A549 (cell line): Measurements from ENCODE around the gene SPACA6. TPM values are rescaled to one million over a fixed set of nuclear protein-coding genes. Genes with fewer than 3 reads are reported as not detected.

Source experiments
- ATAC-seq, 2 experiments: fragments of 200-7000 bp in 1 of 2; fragments of >200 bp in 1 of 2; cut with Nextera tagmentation in 1 of 2; cut with Tn5 transposase in 1 of 2; 3 replicates each; pipeline versions ENCODE4 v1.8.0 to v1.9.1; 2018 to 2020; ENCODE audit warnings: mild to moderate bottlenecking in 1 of 2, moderate library complexity in 1 of 2
- CTCF ChIA-PET: fragments of 300-600 bp; sonication (Branson Sonifier 250); formaldehyde crosslinking; extraction: SDS; loops from one replicate; lab custom pipeline; 2021; ENCODE audit warnings: antibody characterized with exemption, inconsistent platforms; lab: Yijun Ruan, JAX
- POLR2A ChIA-PET: fragments of 350-600 bp; formaldehyde crosslinking; extraction: SDS; loops from one replicate; lab custom pipeline; 2021; ENCODE audit warnings: antibody characterized with exemption, inconsistent platforms; lab: Yijun Ruan, JAX
- DNase-seq, 2 experiments: peaks; one replicate each; pipeline versions ENCODE4 v3.0.0 to v3.0.0-alpha.2; 2011 to 2016; ENCODE audit warnings: low read depth in 1 of 2, low spot score in 1 of 2
- FAIRE-seq: peaks from 2 replicates; lab custom pipeline; 2011; peaks lifted over from hg19 to GRCh38; lab: Jason Lieb, UNC
- H3K27ac ChIP-seq, 2 experiments: fragments of >200 bp; sonication (Bioruptor Twin); formaldehyde crosslinking; 3 replicates each; pipeline ENCODE4 v1.5.1; 2016 to 2017
- H3K4me1 ChIP-seq: fragments of >200 bp; sonication (Bioruptor Twin); formaldehyde crosslinking; 3 replicates; pipeline ENCODE4 v1.6.1; 2016
- H3K4me2 ChIP-seq: fragments of >200 bp; sonication (Bioruptor Twin); formaldehyde crosslinking; 3 replicates; pipeline ENCODE4 v1.6.1; 2016
- H3K4me3 ChIP-seq: fragments of >200 bp; sonication (Bioruptor Twin); formaldehyde crosslinking; 3 replicates; pipeline ENCODE4 v1.5.1; 2016
- H3K9me3 ChIP-seq: fragments of >200 bp; sonication (Bioruptor Twin); formaldehyde crosslinking; 3 replicates; pipeline ENCODE4 v1.6.1; 2016
- BHLHE40 ChIP-seq: IDR thresholded peaks from 2 replicates; pipeline ENCODE4 v1.6.1; 2012; ENCODE audit warnings: low read depth, low read length, inconsistent platforms
- CBX2 ChIP-seq: fragments of 200-600 bp; sonication (generic); IDR thresholded peaks from 2 replicates; pipeline ENCODE4 v1.6.1; 2016; ENCODE audit warnings: low read depth, mild to moderate bottlenecking, borderline replicate concordance
- CBX8 ChIP-seq: fragments of 200-600 bp; sonication (generic); IDR thresholded peaks from 2 replicates; pipeline ENCODE4 v1.6.1; 2016
- CEBPB ChIP-seq, 2 experiments: fragments of >200 bp in 1 of 2; sonication (Bioruptor Twin) in 1 of 2; formaldehyde crosslinking in 1 of 2; IDR thresholded peaks; 2 replicates each; pipeline ENCODE4 v1.6.1; 2012 to 2016
- CHD4 ChIP-seq: fragments of 200-600 bp; sonication (generic); IDR thresholded peaks from 2 replicates; pipeline ENCODE4 v1.6.1; 2016; ENCODE audit warnings: antibody characterized with exemption, mild to moderate bottlenecking, borderline replicate concordance
- EHF ChIP-seq: fragments of 250-450 bp; sonication (Bioruptor Pico); IDR thresholded peaks from 2 replicates; pipeline ENCODE4 v1.5.0; 2020; ENCODE audit warnings: mild to moderate bottlenecking
- EHMT2 ChIP-seq: fragments of 200-600 bp; sonication (generic); IDR thresholded peaks from 2 replicates; pipeline ENCODE4 v1.6.1; 2016; ENCODE audit warnings: antibody characterized with exemption, low read depth, mild to moderate bottlenecking, moderate library complexity
- FOSL2 ChIP-seq, 2 experiments: fragments of 450-650 bp in 1 of 2; fragments of >200 bp in 1 of 2; sonication (Bioruptor Twin) in 1 of 2; formaldehyde crosslinking; IDR thresholded peaks; 2 replicates each; pipeline versions ENCODE4 v1.5.0 to v1.6.1; 2016 to 2020; ENCODE audit warnings: mild to moderate bottlenecking in 1 of 2, moderate library complexity in 1 of 2
- GATA3 ChIP-seq: IDR thresholded peaks from 2 replicates; pipeline ENCODE4 v1.6.1; 2012; ENCODE audit warnings: borderline replicate concordance
- HOXA7 ChIP-seq: fragments of 250-450 bp; sonication (Bioruptor Pico); IDR thresholded peaks from 2 replicates; pipeline ENCODE4 v1.5.0; 2020; ENCODE audit warnings: mild to moderate bottlenecking, moderate library complexity
- HOXB5 ChIP-seq: fragments of 250-450 bp; sonication (Bioruptor Pico); IDR thresholded peaks from 2 replicates; pipeline ENCODE4 v1.5.0; 2020; ENCODE audit warnings: mild to moderate bottlenecking, moderate library complexity
- JUN ChIP-seq, 2 experiments: fragments of >200 bp; sonication (Bioruptor Twin); formaldehyde crosslinking; IDR thresholded peaks; 2 replicates in 1 of 2; 3 replicates in 1 of 2; pipeline ENCODE4 v1.6.1; 2016 to 2017
- JUNB ChIP-seq: fragments of >200 bp; sonication (Bioruptor Twin); formaldehyde crosslinking; IDR thresholded peaks from 2 replicates; pipeline ENCODE4 v1.6.1; 2016
- KDM5A ChIP-seq: fragments of 200-600 bp; sonication (generic); IDR thresholded peaks from 2 replicates; pipeline ENCODE4 v1.6.1; 2016; ENCODE audit warnings: antibody characterized with exemption, mild to moderate bottlenecking
- MAFK ChIP-seq: fragments of 450-650 bp; IDR thresholded peaks from 2 replicates; pipeline ENCODE4 v1.6.1; 2014; ENCODE audit not compliant: partially characterized antibody
- MYC ChIP-seq: IDR thresholded peaks from 2 replicates; pipeline ENCODE4 v1.6.1; 2012; ENCODE audit warnings: mild to moderate bottlenecking, inconsistent platforms, low read length, improper control_type of control experiment, borderline replicate concordance
- NFE2L2 ChIP-seq: fragments of 150-350 bp; conservative IDR thresholded peaks from 2 replicates; pipeline ENCODE4 v1.6.1; 2014; ENCODE audit warnings: low read length
- PHF8 ChIP-seq: fragments of 200-600 bp; sonication (generic); IDR thresholded peaks from 2 replicates; pipeline ENCODE4 v1.6.1; 2016; ENCODE audit warnings: low read depth, mild to moderate bottlenecking, antibody characterized with exemption, moderate library complexity, borderline replicate concordance
- RCOR1 ChIP-seq: fragments of 150-350 bp; IDR thresholded peaks from 2 replicates; pipeline ENCODE4 v1.6.1; 2014; ENCODE audit warnings: antibody characterized with exemption, low read length, low read depth
- SREBF2 ChIP-seq: fragments of 450-650 bp; IDR thresholded peaks from 2 replicates; pipeline ENCODE4 v1.6.1; 2014; ENCODE audit warnings: mild to moderate bottlenecking, moderate library complexity
- TP53 ChIP-seq: fragments of 250-450 bp; sonication (Bioruptor Pico); IDR thresholded peaks from 2 replicates; pipeline ENCODE4 v1.5.0; 2021; ENCODE audit warnings: mild to moderate bottlenecking, moderate library complexity
- ZC3H11A ChIP-seq: fragments of 450-650 bp; IDR thresholded peaks from 2 replicates; pipeline ENCODE4 v1.6.1; 2014; ENCODE audit warnings: antibody characterized with exemption, mild to moderate bottlenecking
- ZFP36 ChIP-seq: fragments of 450-650 bp; IDR thresholded peaks from 2 replicates; pipeline ENCODE4 v1.6.1; 2014; ENCODE audit warnings: borderline replicate concordance; ENCODE audit not compliant: partially characterized antibody
- ZNF302 ChIP-seq: fragments of 250-450 bp; sonication (Bioruptor Pico); IDR thresholded peaks from 2 replicates; pipeline ENCODE4 v1.9.0; 2021; ENCODE audit warnings: inconsistent platforms, mild to moderate bottlenecking, moderate library complexity
- whole genome bisulfite sequencing: methylation state at CpG from one replicate; pipeline ENCODE4 v1.1.6; 2017; ENCODE audit errors: missing lambda C conversion rate; 5-methylcytosine and 5-hydroxymethylcytosine counted together
- polyA plus RNA-seq, 4 experiments: library from polyadenylated mRNA; depleted of rRNA in 3 of 4; stranded (reverse); fragments of >200 nt; fragmentation: RNase III in 1 of 4; extraction: RNeasy Plus Mini Kit Qiagen cat#74134 plus additional on column Dnase treatment in 1 of 4; gene quantifications; 2 replicates in 3 of 4; 3 replicates in 1 of 4; pipeline ENCODE4 v1.2.3, GENCODE V29; 2011 to 2017
- TF ChIP-seq, protein P1 (sequence below): fragments of 450-650 bp; IDR thresholded peaks from 2 replicates; pipeline ENCODE4 v1.6.1; 2014; ENCODE audit warnings: antibody characterized with exemption

The SPACA6 gene
- polyA plus RNA-seq, 2 of the 4 experiments (the other 2 are of a cell fraction), result 9.5 to 36.4 TPM

DNA sequence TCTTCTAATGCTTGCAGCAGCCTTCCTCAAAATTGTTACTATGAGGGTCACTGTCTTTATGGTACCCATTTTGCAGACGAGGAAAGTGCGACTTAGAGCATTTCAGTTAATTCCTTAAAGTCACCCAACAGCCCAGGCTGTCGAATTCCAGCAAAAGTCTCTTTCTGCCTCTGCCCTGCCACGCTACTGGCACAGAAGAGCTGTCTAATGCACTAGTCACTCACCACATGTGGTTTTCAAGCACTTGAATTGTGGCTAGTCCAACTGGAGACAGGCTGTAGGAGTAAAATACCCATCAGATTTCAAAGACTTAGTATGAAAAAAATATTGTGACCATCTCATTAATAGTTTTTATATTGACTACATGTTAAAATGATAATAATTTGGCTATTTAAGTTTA is 56.8 kb downstream of the SPACA6 start:
- TF ChIP-seq, protein P1, sequence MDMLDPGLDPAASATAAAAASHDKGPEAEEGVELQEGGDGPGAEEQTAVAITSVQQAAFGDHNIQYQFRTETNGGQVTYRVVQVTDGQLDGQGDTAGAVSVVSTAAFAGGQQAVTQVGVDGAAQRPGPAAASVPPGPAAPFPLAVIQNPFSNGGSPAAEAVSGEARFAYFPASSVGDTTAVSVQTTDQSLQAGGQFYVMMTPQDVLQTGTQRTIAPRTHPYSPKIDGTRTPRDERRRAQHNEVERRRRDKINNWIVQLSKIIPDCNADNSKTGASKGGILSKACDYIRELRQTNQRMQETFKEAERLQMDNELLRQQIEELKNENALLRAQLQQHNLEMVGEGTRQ, result no peak
- TF ChIP-seq ZFP36, result no peak
- TF ChIP-seq MYC, result no peak
- TF ChIP-seq CEBPB (IDR thresholded peaks at IDR 0.05), result no peak
- no peak for TF ChIP-seq EHMT2
- no peak for TF ChIP-seq BHLHE40
- TF ChIP-seq JUN (IDR thresholded peaks at IDR 0.05), result no peak
- TF ChIP-seq CHD4, result no peak
- no peak for TF ChIP-seq ZNF302 (CRISPR knock-in tag)
- TF ChIP-seq RCOR1, result no peak
- no peak for TF ChIP-seq GATA3
- no peak for TF ChIP-seq KDM5A
- TF ChIP-seq EHF, result no peak
- TF ChIP-seq HOXA7, result no peak
- TF ChIP-seq NFE2L2, result no peak
- TF ChIP-seq ZC3H11A, result no peak

DNA sequence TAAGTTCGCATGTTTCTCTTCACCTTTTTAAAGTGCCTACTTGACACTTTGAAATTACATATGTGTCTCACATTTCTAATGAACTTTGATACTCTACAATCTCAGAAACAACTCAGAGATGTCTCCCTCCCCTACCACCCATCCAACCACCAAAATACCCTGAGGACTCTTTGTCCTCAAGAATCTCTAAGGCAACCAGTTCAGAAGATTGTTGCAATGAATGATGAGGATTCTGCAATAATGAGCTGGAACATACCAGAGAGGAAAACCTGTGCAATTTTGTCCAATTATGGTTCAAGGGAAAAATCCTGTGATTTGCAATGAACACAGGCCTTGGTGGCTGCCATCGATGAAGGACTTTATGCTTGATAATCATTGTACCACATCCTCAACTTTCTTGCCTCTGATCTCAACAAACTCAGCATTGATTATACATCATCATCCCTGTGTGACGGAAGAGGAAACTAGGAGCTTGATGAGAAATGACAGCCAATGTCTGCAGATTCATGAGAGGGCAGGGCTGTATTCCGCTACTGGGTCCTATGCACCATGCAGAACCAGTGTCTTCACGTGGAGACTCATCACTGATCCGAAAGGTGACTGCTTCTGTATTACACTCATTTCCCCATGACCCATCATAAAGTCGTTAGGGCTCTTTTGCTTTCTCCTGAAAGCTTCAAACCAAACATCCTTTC is 57.4 kb downstream of the SPACA6 start:
- H3K9me3 ChIP-seq, result peaks cover 27% of the 10 kb centered on the region; the same call in 2 of the 3 replicates
- CTCF ChIA-PET, result interaction anchor here (0.9 kb wide), 1 partner anchor 56 kb away, joined by 3 read pairs; no protein-coding TSS in a partner anchor
- no peak for ATAC-seq
- TF ChIP-seq SREBF2 (no peak), FOSL2 (IDR thresholded peaks at IDR 0.05) (no peak), FOSL2 (CRISPR knock-in tag; IDR thresholded peaks at IDR 0.05) (no peak), HOXA7 (no peak), NFE2L2 (no peak)
- H3K4me3 ChIP-seq, result no peak overlapping the region
- 11% methylated on average over 7 of the region's 7 CpGs for WGBS
- POLR2A ChIA-PET, result no interaction called here
- H3K4me2 ChIP-seq, result no peak overlapping the region
- DNase-seq, result no peak
- no peak overlapping the region for H3K27ac ChIP-seq
- H3K4me1 ChIP-seq, result no peaks in the 10 kb centered on the region
- FAIRE-seq, result no peak

More for the DNA sequence above, 56.8 kb downstream of the SPACA6 start:
- Histone ChIP-seq H3K4me1 (no peaks in the 10 kb centered on the region), H3K4me3 (no peak overlapping the region), H3K9me3 (peaks cover 22% of the 10 kb centered on the region; the same call in 2 of the 3 replicates), H3K4me2 (no peak overlapping the region), H3K27ac (no peak overlapping the region)
- 2% methylated on average over 4 of the region's 4 CpGs for WGBS
- ChIA-PET CTCF (interaction anchor here (0.9 kb wide), 1 partner anchor 57 kb away, joined by 3 read pairs; no protein-coding TSS in a partner anchor), POLR2A (no interaction called here)
- DNase-seq (no peak), FAIRE-seq (no peak), ATAC-seq (no peak)

DNA sequence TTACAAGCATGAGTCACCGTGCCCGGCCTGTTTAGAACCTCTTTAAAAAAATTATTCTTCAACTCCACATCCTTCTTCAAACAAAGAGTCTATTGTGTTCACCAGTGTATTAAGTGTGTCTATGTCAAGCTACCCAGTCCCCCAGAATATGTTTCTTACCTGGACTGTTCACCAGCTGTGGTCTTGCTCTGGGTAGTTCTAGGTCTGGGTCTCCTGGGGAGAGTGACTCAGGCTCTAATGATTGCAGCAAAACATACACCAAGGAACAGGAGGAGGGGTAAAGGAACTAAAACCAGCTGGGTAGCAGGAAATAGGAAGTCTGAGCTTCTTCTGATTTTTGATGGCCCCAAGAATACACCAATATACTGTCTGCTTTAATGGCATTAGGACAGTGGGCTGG is 58.5 kb downstream of the SPACA6 start, which contains the start of gene FPR1:
TSS of gene FPR1 (minus strand) at position 224 of the 400 bp plus-strand sequence. CDS start 4,884 bp downstream, outside the sequence.
- no peak within 1 kb of the TSS for H3K4me2 ChIP-seq
- no peak for TF ChIP-seq CBX2
- TF ChIP-seq FOSL2 (IDR thresholded peaks at IDR 0.05), result no peak
- no peak for TF ChIP-seq FOSL2 (CRISPR knock-in tag; IDR thresholded peaks at IDR 0.05)
- no peak for TF ChIP-seq TP53 (CRISPR knock-in tag)
- TF ChIP-seq HOXB5 (CRISPR knock-in tag), result no peak
- TF ChIP-seq CBX8, result no peak
- no peak for TF ChIP-seq JUNB
- TF ChIP-seq PHF8, result no peak
- no peak for TF ChIP-seq JUN (IDR thresholded peaks at IDR 0.05)
- TF ChIP-seq MAFK, result no peak
- no peak for FAIRE-seq

More for the DNA sequence above, 58.5 kb downstream of the SPACA6 start, which contains the start of gene FPR1:
- no peak within 1 kb of the TSS for H3K4me3 ChIP-seq
- DNase-seq (no peak), ATAC-seq (no peak)
- POLR2A ChIA-PET, result no interaction called here
- no peak within 1 kb of the TSS for H3K27ac ChIP-seq
- no peaks in the 10 kb centered on the region for H3K4me1 ChIP-seq
- CTCF ChIA-PET, result no interaction called here
- peaks cover 28% of the 10 kb centered on the region for H3K9me3 ChIP-seq
- 2% methylated on average over 2 of the region's 2 CpGs for WGBS
